HuH-7 (cell line): Measurements from ENCODE around the gene C6orf52.
"Not testable (repeated sequence)": the region's sequence is repeated elsewhere in the genome, so short reads cannot be mapped to it uniquely, and the experiment has no call there.

ENCODE experiments used
- DNase-seq: peaks from one replicate; pipeline ENCODE4 v3.0.0; 2011; ENCODE audit warnings: low spot score

The C6orf52 gene

DNA sequence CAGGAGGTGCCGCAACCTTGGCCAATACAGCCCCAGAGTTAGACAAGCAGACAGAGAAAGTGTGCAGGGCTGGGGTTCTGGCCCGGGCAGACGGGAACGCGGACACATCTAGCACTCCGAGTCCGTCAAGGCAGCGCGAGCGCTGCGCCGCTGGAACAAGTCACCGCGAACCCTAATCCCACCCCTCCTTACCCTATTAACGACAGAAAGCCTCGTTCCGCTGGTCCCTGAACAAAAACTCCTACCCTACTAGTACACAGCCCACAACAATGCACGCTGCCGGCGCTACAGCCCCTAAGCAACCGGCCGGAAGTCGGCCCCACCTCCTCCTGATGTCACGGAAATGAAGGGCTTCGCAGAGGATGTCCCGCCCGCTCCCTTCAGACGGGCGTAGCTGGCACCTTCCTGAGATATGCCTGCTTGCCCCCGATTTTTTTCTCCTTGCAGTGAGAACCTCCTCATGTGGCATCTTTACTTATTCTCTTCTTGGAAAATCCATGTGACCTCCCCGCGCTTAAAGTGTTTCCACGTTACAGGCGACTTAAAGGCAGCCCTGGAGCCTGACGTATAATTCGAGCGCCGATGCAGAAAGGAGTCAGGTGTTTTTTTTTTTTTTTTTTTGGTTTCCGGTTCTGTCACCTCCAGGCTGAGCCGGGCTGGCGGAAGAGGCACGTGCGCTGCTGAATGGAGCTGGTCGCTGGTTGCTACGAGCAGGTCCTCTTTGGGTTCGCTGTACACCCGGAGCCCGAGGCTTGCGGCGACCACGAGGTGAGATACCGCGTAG lies at the start of gene C6orf52, which contains the start of gene PAK1IP1:
Gene C6orf52, minus strand, starts transcription at position 315 of the 784 bp plus-strand sequence. CDS start 7,066 bp downstream, outside the sequence.
Gene PAK1IP1, plus strand, starts transcription at position 671 of the 784 bp plus-strand sequence. Its CDS starts 14 bp downstream, at position 685.
- DNase-seq = peak; percentile 62

DNA sequence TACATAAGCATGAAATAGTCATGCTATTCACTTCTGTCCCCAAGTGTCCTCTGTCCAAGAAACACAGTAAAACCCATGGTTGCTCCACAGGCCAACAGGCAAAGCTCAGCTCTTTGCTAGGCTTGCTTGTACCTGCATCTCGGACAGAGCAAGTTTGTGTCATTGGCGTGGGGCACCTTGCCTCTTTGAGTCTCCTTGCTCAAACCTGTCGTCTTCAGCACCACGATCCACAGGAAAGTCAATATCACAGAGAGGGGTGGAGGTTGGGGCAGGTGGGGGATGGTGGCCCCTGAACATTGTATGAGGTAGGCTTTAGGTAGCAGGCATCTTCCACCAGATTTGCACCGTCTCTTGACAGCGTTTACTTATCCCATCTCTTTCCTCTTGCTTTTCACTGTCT lies 49.1 kb upstream of the C6orf52 start:
- DNase-seq = no peak

DNA sequence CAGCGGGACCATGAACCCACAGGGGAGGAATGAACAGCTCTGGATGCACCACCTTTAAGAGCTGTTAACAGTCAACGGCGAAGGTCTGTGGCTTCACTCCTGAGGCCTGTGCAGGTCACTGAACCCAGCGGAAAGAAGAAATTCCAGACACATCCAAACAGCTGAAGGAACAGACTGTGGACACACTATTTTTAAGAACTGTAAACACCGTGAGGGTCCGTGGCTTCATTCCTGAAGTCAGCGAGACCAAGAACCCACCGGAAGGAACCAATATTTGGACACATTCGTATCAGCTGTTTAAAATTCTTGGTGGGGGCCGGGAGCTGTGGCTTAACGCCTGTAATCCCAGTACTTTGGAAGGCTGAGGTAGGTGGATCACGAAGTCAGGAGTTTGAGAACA lies 47.8 kb upstream of the C6orf52 start:
- DNase-seq = no peak

DNA sequence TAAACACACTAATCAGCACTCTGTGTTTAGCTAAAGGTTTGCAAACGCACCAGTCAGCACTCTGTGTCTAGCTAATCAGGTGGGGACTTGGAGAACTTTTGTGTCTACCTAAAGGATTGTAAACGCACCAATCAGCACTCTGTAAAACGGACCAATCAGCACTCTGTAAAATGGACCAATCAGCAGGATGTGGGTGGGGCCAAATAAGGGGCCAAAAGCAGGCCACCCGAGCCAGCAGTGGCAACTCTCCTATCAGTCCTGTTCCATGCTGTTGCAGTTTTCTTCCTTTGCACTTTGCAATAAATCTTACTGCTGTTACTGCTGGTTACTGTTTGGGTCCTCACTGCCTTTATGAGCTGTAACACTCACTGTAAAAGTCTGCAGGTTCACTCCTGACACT lies 47.2 kb upstream of the C6orf52 start:
- not testable (repeated sequence) for DNase-seq

DNA sequence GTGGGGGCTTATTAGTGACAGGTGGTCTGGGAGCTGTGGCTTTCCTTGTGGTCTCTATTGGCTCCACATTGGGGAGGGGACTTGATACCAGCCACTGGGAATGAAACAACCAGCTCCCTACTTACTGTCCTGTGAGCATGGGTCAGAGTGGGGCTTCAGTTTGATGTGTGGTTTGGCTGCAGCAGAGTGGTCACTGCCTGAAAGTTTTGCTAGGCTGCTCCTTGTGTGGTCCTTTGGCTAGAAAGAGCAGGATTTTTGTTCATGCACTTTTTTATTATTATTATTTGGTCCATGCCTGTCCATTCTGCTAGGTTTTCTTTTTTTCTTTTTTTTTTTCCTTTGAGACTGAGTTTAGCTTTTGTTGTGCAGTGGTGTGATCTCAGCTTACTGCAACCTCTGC lies 45.6 kb upstream of the C6orf52 start:
- DNase-seq = no peak

DNA sequence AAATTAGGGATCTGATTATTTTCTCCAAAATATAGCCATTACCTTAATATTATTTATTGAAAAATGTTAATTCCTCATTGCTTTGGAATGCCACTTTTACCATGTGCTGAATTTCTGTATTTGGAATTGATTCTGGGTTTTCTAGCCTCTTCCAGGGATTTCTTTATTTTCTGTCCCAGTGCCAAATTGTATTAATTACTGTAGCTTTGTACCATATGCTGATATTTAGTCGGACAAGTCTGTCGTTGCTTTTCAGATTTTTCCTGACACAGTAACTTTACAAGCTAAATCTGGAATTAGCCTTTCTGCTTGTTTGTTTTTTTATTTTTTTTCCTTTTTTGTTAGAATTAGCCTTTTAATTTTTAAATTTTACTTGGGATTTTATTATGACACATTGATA lies 42.3 kb upstream of the C6orf52 start:
- no peak for DNase-seq

DNA sequence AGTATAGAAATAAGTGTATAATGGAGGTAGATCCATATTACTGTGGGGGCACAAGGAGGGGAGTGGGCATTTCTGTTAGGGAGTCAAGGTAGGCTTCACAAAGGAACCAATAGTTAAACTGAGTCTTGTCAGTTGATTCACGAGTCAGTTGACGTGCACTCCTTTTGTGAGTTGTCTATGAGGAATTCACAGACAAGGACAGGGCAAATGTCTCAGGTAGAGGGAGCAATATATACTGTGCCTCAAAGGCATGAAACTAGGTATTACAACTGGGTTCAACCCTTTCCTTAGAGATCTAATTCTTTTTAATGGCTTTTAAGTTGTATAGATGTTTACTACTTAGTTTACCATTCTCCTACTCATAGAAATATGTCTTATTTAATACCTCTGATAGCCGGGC lies 39.4 kb upstream of the C6orf52 start:
- no peak for DNase-seq

DNA sequence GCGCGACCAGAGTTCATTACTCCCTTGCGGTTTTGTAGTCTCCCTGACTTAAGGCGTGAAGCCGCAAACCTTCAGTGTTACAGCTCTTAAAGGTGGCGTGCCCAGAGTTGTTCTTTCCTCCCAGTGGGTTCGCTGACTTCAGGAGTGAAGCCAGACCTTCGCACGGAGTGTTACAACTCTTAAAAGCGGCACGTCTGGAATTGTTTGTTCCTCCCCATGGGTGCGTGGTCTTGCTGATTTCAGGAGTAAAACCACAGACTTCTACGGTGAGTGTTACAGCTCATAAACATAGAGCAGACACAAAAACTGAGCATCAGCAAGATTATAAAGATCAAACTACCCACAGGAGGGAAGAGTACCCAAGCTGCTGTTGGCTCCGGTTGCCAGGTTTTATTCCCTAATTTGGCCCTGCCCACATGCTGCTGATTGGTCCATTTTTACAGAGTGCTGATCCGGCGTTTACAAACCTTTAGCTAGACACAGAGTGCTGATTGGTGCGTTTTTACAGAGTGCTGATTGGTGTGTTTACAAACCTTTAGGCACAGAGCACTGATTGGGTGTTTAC lies 38.8 kb upstream of the C6orf52 start:
- DNase-seq = no peak

DNA sequence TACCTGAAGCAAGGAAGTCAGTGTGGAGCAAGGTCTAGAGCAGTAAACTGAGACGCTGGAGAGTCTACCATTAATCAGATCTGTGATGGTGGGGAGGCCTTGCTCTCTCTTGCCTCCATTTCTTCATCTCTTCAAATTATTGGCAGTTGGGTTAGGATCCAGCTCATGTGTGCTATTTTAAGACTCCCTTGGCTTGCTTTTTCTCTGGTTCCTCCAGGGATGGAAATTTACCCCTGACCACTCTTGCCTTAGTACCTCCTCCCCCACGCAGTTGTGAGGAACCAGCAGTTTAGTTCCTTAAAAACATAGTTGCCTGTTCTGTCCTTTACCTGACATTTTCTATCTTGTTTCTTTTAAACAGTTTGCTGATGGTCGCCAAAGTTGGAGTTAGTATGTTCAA lies 35.8 kb upstream of the C6orf52 start:
- no peak for DNase-seq

DNA sequence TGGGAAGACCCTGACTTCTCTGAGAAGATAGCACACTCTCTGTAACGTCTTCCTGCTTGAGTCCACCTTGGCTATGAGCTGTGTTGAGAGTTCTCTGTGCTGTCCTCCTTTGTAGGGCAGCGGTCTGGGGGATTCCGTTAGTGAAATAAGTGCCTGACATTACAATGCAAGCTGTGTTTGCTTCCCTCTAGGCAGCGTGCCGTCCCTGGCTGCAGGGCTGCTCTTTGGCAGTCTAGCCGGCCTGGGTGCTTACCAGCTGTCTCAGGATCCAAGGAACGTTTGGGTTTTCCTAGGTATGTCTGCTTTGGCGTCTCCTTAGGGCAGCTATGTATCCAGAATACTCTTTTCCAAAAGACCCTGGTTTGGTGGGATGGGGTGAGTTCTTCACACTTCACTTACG lies 31.3 kb upstream of the C6orf52 start:
- DNase-seq = no peak

DNA sequence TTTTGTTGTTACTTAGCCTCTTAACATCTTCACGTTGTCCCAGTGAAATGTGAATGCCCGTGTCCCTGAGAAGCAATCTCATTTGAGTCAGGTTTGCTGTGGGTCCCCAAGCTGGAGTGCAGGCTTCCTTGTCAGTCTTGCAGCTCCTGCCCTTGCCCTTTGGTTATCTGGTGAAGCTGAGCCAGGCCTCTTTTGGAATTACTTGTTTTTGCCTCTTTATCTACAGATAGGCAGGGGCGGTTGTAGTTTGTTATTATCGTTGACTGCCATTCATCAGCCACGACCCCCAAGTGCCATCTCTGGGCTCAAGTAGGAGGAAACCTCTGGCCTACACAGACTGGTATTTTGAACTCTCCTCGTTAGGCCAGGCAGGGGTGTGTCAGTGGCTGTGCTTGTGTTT lies 30.6 kb upstream of the C6orf52 start:
- DNase-seq = no peak

DNA sequence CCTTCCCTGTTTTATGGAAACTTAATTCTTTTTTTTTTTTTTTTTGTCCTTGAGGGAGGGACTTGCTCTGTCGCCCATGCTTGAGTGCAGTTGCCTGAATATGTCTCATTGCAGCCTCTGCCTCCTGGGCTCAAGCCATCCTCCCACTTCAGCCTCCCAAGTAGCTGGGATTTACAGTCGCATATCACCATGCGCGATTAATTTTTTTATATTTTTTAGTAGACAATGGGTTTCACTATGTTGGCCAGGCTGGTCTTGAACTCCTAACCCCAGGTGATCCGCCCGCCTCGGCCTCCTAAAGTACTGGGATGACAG lies 29.1 kb upstream of the C6orf52 start:
- no peak for DNase-seq

DNA sequence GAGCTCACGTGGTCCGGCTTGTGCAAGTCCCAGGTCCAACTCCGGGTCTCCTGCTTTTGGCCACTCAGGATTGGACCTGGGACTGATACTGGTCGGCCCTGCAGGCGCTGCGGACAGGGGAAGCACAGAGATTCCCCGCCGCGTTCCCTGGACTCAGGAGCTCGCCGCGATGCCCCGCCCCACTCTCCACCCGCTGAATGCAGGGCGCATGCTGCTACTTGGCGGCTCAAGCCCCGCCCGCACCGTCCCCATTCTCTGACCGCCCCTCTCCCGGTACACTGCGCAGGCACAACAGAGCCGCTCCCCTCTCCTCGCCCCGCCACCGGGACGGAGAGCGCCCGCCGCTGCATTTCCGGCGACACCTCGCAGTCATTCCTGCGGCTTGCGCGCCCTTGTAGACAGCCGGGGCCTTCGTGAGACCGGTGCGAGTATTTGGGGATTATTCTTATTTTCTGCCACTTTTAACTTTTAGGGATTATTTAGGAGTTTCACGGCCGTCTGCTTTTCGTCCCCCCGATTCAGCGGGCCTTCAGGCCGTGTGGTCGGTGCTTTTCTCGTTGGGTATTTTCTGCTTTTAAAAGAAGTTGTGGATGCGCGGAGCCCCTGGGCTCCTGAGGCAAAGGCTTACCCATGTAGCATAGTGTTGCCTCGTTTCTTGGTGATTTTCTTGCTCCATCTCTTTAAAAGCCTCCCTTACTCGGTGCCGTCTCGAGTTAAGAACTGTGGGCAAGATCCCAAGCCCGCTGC lies 28.6 kb upstream of the C6orf52 start, which contains the start of gene TMEM14C:
Gene TMEM14C, plus strand, starts transcription at position 251 of the 747 bp plus-strand sequence. CDS start 1,544 bp downstream, outside the sequence.
- peak; percentile 79 for DNase-seq

DNA sequence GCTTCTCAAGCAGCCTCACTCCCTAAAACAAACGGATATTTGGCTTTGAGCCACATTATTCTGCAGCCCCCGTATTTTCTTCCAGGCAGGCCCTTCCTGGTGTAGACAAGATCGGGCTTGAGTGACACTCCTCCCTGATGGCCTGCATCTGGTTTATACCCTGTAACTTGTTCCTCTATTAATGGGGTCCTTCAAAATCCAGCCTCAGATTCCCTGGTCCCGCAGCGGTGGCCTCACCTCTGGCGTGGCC lies 28.1 kb upstream of the C6orf52 start:
- DNase-seq = no peak

DNA sequence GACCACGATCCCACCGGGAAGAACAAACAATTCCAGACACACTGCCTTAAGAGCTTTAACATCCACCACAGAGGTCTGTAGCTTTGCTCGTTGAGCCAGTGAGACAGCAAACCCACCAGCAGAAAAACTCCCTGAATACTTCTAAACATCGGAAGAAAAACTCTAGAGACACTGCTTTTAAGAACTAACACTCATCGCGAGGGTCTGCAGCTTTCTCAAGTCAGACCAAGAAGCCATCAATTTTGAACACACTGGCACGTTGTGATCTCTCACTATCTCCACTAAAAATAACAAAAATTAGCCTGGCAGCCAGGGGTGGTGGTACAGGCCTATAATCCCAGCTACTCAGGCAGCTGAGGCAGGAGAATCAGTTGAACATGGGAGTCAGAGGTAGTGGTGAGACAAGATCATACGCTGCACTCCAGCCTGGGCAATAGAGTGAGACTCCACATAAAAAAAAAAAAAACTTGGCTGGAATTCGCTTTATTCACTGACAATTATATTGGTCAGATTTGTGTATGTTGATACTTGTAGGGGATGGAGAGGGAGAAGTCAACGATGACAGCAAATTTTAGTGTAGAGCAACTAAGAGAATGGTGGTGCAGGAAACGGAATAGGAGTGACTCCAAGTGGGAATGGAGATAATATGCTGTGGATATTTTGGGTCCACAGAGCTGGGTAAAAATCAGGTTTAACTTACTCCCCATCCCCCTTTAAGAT lies 27.6 kb upstream of the C6orf52 start:
- no peak for DNase-seq

DNA sequence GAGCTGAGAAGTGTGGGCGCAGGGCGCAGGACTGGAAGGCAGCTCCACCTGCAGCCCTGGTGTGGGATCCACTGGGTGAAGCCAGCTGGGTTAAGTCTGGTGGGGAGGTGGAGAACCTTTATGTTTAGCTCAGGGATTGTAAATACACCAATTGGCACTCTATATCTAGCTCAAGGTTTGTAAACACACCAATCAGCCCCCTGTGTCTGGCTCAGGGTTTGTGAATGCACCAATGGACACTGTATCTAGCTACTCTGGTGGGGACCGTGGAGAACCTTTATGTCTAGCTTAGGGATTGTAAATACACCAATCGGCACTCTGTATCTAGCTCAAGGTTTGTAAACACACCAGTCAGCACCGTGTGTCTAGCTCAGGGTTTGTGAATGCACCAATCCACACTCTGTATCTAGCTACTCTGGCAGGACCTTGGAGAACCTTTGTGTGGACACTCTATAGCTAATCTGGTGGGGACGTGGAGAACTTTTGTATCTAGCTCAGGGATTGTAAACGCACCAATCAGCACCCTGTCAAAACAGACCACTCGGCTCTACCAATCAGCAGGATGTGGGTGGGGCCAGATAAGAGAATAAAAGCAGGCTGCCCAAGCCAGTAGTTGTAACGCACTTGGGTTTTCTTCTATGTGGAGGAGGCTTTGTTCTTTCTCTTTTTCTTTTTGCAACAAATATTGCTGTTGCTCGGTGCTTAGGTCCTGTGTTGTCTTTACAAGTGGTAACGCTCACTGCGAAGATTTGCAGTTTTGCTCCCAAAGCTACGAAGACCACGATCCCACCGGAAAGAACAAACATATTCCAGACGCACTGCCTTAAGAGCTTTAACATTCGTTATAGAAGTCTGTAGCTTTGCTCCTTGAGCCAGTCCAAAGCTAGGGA lies 26.8 kb upstream of the C6orf52 start:
- DNase-seq = not testable (repeated sequence)

DNA sequence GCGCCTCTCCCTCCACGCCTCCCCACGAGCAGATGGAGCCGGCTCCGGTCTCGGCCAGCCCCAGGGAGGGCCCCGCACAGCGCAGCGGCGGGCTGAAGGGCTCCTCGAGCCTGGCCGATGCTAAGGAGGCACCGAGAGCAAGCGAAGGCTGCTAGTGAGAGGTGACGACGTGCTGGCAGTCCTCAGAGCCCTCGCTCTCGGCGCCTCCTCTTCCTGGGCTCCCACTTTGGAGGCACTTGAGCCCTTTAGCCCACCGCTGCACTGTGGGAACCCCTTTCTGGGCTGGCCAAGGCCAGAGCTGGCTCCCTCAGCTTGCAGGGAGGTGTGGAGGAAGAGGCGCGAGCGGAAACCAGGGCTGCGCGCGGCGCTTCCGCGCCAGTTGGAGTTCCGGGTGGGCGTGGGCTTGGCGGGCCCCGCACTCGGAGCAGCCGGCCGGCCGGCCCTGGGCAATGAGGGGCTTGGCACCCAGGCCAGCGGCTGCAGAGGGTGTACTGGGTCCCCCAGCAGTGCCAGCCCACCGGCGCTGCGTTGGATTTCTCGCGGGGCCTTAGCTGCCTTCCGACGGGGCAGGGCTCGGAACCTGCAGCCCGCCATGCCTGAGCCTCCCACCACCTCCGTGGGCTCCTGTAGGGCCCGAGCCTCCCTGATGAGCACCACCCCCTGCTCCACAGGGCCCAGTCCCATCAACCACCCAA lies 26.0 kb upstream of the C6orf52 start:
- no peak for DNase-seq

DNA sequence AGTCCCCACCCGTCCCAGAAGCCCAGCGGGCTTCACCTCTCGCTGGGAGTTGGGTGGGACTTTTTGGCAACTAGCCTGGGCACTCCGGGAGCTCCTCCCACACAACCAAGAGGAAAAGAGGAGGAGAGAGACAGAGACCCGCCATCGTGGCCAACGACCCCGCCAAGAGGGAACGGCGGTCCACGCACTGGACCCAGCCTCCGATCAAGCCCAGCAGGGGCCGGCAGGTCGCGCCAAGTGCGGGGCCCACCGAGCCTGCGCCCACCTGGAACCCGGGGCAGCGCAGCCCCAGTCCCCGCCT lies 25.5 kb upstream of the C6orf52 start:
- DNase-seq = no peak

DNA sequence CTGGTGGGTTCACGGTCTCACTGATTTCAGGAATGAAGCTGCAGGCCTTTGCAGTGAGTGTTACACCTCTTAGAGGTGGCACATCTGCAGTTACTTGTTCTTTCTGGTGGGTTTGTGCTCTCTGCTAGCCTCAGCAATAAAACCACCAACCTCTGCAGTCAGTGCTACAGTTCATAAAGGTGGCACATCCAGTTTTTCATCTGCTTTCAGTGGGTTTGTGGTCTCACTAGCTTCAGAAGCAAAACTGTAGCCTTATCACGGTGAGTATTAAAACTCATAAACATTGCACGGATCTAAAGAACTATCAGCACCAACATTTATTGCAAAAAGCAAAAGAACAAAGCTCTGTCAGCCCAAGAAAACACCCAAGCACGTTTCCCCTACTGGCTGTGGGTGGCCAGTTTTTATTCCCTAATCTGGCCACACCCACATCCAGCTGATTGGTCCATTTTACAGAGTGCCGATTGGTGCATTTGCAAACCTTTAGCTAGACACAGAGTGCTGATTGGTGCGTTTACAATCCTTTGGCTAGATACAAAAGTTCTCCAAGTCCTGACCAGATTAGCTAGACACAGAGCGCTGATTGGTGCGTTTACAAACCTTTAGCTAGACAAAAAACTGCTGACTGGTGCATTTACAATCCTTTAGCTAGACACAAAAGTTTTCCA lies 25.0 kb upstream of the C6orf52 start:
- DNase-seq = no peak

DNA sequence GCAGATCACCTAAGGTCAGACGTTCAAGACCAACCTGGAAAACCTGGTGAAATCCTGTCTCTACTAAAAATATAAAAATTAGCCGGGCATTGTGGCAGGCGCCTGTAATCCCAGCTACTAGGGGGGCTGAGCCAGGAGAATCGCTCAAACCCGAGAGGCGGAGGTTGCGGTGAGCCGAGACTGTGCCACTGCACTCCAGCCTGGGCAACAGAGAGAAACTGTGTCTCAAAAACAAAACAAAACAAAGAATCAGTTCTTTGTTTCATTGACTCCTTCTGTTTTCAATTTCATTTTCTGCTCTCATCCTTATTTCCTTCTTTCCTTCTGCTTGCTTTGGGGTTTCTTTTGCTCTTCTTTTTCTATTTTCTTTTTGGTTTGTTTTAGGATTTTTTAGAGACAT lies 19.5 kb upstream of the C6orf52 start:
- DNase-seq = no peak

DNA sequence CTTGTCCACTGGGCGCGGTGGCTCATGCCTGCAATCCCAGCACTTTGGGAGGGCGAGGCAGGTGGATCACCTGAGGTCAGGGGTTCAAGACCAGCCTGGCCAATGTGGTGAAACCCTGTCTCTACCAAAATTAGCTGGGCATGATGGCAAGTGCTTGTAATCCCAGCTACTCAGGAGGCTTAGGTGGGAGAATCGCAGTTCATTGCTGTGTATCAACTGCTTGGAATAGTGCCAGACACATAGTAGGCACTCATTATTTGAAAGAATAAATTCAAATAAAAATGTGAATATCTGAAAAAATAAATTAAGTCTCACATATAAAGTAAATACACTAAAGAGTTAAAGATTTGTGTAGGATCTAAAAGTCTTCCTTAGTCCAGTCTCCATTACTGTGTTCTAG lies 2.2 kb upstream of the C6orf52 start:
- no peak for DNase-seq
